Skeletal muscle tissue (tissue), 4 donors: Measurements from ENCODE around the gene TAF12. TPM values are rescaled to one million over a fixed set of nuclear protein-coding genes. Genes with fewer than 3 reads are reported as not detected.
"Not testable (repeated sequence)": the region's sequence is repeated elsewhere in the genome, so short reads cannot be mapped to it uniquely, and the experiment has no call there.

Source experiments
- H3K27ac ChIP-seq: one replicate; pipeline ENCODE4 v1.7.0; 2013; ENCODE audit warnings: mild to moderate bottlenecking, low read depth, low read length, inconsistent platforms
- H3K27me3 ChIP-seq, 3 donors: one replicate each; pipeline ENCODE4 v1.7.0; 2013; ENCODE audit warnings: low read length in 3 of 3; ENCODE audit not compliant: control insufficient read depth in 3 of 3, insufficient read depth in 3 of 3
- H3K36me3 ChIP-seq, 3 donors: one replicate each; pipeline ENCODE4 v1.7.0; 2013; ENCODE audit warnings: low read length in 3 of 3; ENCODE audit not compliant: control insufficient read depth in 3 of 3, insufficient read depth in 3 of 3
- H3K4me1 ChIP-seq, 3 donors: one replicate each; pipeline ENCODE4 v1.7.0; 2013; ENCODE audit warnings: low read length in 3 of 3, mild to moderate bottlenecking in 3 of 3; ENCODE audit not compliant: control insufficient read depth in 3 of 3, insufficient read depth in 3 of 3
- H3K4me3 ChIP-seq, 3 donors: one replicate each; pipeline ENCODE4 v1.7.0; 2013; ENCODE audit warnings: low read length in 3 of 3
- H3K9ac ChIP-seq, 3 donors: one replicate each; pipeline ENCODE4 v1.7.0; 2013; ENCODE audit warnings: low read length in 3 of 3, mild to moderate bottlenecking in 3 of 3, moderate library complexity in 2 of 3, low read depth in 1 of 3
- H3K9me3 ChIP-seq, 3 donors: one replicate each; pipeline ENCODE4 v1.7.0; 2013; ENCODE audit warnings: low read length in 3 of 3; ENCODE audit not compliant: control insufficient read depth in 3 of 3
- total RNA-seq: library from RNA; depleted of rRNA; stranded (reverse); fragments of >200 nt; gene quantifications from one replicate; pipeline ENCODE4 v1.2.3, GENCODE V29; 2014
- donor health status: Osteomylitis.

TAF12 gene, protein sequence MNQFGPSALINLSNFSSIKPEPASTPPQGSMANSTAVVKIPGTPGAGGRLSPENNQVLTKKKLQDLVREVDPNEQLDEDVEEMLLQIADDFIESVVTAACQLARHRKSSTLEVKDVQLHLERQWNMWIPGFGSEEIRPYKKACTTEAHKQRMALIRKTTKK
- total RNA-seq = 32.9 TPM

DNA sequence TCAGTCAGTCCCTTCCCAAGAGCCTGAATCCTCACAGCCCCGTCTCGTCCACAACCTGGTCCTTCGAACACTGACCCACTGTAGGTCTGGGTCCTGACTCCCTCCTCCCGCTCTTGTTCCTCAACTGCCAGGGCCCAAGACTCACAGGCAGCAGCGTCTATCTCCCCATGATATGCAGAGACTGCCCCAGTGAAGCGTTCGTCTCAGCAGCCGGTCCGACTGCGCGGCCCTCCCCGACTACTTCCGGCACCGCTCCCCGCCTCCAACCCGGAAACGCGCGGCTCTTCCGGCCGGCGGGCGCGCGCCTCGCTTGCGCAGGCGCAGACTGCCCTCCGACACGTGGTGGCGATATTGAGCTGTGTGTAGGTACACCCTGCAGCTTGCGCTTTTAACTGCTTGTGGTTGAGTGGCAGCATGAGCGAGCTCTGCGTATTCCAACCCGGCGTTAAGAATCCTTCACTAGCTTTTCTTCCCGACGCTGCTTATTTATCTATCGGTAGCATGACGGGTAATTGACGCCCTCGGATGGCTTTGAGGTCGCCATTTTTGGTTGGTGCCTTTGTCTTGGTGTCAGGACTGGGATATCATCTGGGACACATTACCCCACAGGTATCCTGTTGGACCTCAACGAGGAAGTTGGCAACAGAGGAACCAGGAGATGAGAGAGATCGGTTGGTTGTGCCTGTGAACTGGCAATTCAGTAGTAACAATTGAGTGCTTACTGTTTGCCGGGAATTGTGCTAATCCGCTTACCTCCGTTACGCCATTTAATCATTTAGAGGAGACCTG lies at the start of gene TAF12:
Gene TAF12 (minus strand): TSS at position 221 of the 789 bp plus-strand sequence. CDS start 20,986 bp downstream, outside the sequence.
- Histone ChIP-seq H3K27me3 (no peaks in the 10 kb centered on the region), H3K27ac (peak within 1 kb of the TSS; percentile 85), H3K9me3 (no peaks in the 10 kb centered on the region), H3K4me3 (peak within 1 kb of the TSS; percentile 95 to 100 (median 99)), H3K4me1 (peaks cover 25 to 49% (median 26%) of the 10 kb centered on the region in 3 donors), H3K36me3 (no peaks in the 10 kb centered on the region), H3K9ac (peak within 1 kb of the TSS; percentile 99)

DNA sequence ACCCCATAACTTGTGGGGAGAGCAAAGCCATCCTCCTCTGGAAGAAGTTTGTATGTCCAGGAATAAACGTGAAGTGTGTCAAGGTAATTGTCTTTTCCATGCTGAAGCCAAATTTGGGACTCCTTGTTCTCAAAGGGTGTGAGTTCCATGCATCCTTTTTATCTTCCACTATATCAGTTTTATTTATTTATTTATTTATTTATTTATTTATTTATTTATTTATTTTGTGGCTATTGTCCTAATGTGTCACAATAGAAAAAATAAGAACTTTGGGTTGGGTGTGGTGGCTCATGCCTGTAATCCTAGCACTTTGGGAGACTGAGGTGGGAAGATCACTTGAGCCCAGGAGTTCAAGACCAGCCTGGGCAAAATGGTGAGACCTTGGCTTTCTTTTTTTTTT lies 48.8 kb upstream of the TAF12 start:
- not testable (repeated sequence) for H3K4me1 ChIP-seq, H3K9ac ChIP-seq, H3K27me3 ChIP-seq, H3K27ac ChIP-seq, H3K9me3 ChIP-seq, H3K4me3 ChIP-seq
- H3K36me3 ChIP-seq = peaks cover under 1 to 18% (median 11%) of the 10 kb centered on the region in 3 donors

DNA sequence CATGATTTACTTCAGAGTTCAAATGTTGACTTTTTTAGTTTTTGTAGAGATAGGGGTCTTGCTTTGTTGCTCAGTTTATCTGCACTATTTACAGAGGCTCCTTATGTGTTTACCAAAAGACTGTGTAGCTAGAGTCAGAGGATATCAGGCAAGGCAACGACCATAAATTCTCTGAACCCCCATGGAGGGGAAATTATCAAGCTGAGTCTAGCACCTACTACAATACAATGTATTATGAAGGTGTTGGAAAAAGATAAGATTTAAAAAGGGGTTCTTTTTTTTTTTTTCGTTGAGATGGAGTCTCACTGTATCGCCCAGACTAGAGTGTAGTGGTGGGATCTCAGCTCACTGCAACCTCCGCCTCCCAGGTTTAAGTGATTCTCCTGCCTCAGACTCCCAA lies 42.1 kb upstream of the TAF12 start:
- Histone ChIP-seq H3K9ac (no peak overlapping the region), H3K36me3 (peaks cover 6 to 17% (median 12%) of the 10 kb centered on the region in 3 donors), H3K4me3 (no peak overlapping the region), H3K27me3 (no peaks in the 10 kb centered on the region), H3K9me3 (no peaks in the 10 kb centered on the region), H3K4me1 (no peaks in the 10 kb centered on the region), H3K27ac (no peak overlapping the region)

DNA sequence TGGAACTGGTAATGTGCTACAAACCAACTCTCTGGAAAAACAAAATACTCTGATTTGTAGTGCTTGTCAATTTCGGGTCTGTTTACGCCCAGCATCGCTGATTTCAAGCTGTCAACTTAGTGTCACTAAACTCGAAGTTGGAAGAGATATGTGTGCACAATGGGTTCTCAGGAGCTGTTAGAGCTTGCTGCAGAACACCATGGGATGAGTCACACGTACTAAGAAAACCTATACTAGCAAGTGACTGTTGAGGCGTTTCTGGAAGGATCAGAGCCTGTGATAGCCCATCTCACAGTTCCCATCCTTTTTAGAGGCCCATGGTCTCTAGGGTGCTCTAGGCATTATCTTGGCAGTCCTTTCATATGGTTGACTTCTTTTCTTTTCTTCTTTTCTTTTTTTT lies 40.0 kb upstream of the TAF12 start:
- Histone ChIP-seq H3K36me3 (peaks cover 6 to 17% (median 12%) of the 10 kb centered on the region in 3 donors), H3K9ac (no peak overlapping the region), H3K27me3 (no peaks in the 10 kb centered on the region), H3K4me1 (no peaks in the 10 kb centered on the region), H3K27ac (no peak overlapping the region), H3K9me3 (no peaks in the 10 kb centered on the region), H3K4me3 (no peak overlapping the region)

DNA sequence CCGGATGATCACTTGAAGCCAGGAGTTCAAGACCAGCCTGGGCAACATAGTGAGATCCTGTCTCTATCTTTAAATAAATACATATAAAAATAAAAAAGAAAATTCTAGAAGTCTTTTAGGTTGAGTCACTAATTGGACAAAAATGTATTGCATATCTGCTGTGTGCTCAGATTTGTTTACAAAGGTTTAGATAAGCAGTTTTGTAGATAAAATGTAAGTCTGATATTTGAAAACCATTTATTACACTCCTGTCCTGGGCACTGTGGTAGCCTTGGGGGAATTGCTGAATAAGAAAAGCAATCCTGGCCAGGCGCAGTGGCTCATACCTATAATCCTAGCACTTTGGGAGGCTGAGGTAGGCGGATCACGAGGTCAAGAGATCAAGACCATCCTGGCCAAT lies 37.3 kb upstream of the TAF12 start:
- H3K4me3 ChIP-seq = no peak overlapping the region
- H3K27me3 ChIP-seq = no peaks in the 10 kb centered on the region
- H3K9me3 ChIP-seq = no peaks in the 10 kb centered on the region
- H3K27ac ChIP-seq = no peak overlapping the region
- peaks cover 0 to 4% (median 0%) of the 10 kb centered on the region in 3 donors for H3K4me1 ChIP-seq
- H3K36me3 ChIP-seq = peaks cover 4 to 12% (median 11%) of the 10 kb centered on the region in 3 donors
- no peak overlapping the region for H3K9ac ChIP-seq

DNA sequence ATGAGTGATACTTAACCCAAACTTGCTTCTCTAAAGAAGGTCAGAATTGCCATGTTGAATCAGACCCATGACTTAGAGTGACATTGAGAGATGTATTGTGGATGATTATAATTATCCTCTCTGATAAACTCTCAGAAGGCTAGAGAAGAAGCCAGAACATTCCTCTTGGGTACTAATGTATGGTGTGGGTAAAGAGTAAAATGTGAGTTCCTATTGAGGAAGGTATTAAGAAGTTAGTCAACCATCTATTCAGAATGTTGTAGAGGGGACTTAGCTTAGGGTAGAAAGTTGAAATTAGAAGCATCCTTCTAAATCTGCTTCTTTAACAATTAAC lies 33.0 kb upstream of the TAF12 start:
- Histone ChIP-seq H3K9ac (peak overlapping the region in 1 of 3 donors; percentile 19), H3K27me3 (no peaks in the 10 kb centered on the region), H3K4me1 (peaks cover 0 to 4% (median 0%) of the 10 kb centered on the region in 3 donors), H3K9me3 (no peaks in the 10 kb centered on the region), H3K27ac (peak overlapping the region; percentile 78), H3K4me3 (peak overlapping the region in 1 of 3 donors; percentile 30), H3K36me3 (no peaks in the 10 kb centered on the region)

DNA sequence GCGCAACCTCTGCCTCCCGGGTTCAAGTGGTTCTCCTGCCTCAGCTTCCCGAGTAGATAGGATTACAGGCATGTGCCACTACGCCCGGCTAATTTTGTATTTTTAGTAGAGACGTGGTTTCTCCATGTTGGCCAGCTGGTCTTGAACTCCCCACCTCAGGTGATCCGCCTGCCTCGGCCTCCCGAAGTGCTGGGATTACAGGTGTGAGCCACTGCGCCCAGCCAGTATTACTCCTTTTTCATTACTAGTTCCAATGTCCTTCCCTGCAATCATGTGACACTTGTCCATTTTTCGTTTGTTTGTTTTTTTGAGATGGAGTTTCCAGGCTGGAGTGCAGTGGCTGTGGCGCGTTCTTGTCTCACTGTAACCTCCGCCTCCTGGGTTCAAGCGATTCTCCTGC lies 30.1 kb upstream of the TAF12 start:
- peaks cover 6 to 12% (median 11%) of the 10 kb centered on the region in 3 donors for H3K4me1 ChIP-seq
- not testable (repeated sequence) for H3K36me3 ChIP-seq, H3K27me3 ChIP-seq, H3K27ac ChIP-seq, H3K9me3 ChIP-seq, H3K4me3 ChIP-seq, H3K9ac ChIP-seq

DNA sequence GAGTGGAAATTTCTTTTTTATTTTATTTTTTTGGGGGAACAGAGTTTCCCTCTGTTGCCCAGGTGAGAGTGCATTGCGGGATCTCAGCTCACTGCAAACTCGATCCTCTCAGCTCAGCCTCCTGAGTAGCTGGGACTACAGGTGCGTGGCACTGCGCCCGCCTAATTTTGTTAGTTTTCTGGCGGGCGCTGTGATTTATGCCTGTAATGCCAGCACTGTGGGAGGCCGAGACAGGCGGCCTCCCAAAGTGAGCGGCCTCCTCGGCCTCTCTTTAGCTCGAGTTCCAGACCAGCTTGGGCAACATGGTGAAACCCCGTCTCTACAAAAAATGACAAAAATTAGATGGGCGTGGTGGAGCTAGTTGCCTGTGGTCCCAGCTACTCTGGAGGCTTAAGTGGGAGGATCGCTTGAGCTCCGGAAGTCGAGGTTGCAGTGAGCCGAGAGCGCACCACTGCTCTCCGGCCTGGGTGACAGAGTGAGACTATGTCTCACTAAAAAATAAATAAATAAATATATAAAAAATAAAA lies 28.4 kb upstream of the TAF12 start:
- H3K27ac ChIP-seq = no peak overlapping the region
- no peak overlapping the region for H3K4me3 ChIP-seq
- H3K9me3 ChIP-seq = no peaks in the 10 kb centered on the region
- no peak overlapping the region for H3K9ac ChIP-seq
- no peaks in the 10 kb centered on the region for H3K36me3 ChIP-seq
- no peaks in the 10 kb centered on the region for H3K27me3 ChIP-seq
- peaks cover 7 to 13% (median 11%) of the 10 kb centered on the region in 3 donors for H3K4me1 ChIP-seq

DNA sequence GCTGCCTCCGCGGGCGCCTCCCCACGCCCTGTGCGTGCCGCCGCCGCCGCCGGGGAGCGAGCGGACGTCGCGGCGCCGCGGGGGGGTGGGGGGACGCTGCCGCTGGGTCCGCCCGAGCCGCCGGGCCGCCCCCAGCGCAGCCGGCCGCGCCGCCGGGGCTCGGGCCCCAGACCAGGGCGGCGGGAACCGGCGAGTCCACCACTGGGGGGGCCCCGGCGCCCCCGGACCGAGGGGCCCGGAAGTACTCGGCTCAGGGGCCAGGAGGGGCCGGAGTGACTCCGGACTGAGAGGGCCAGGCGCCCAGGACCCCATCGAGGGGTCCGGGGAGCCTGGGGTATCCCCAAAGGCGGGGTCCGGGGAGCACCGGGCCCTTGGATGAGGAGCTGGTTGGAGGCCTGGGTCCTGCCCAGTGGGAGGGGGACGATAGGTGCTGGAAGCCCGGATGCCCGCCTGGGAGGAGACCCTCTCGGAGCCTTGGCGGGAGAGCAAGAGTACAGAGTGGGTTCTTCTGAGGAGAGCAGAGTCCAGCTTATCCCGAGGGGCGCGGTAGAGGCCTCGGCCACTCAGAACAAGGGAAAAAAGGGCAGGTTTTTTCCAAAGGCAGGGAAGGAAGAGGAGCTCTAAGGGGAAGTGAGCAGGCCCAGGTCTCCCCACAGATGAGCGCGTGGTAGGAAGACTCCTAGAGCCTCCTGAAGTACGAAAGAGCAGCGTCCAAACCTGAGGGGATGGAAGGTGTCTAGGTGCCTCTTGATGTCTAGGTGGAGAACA lies 26.3 kb upstream of the TAF12 start:
- Histone ChIP-seq H3K27me3 (no peaks in the 10 kb centered on the region), H3K4me3 (peak overlapping the region; percentile 72 to 89 (median 84)), H3K27ac (peak overlapping the region; percentile 97), H3K4me1 (peaks cover 4 to 13% (median 11%) of the 10 kb centered on the region in 3 donors), H3K9ac (peak overlapping the region; percentile 80 to 98 (median 95)), H3K36me3 (no peaks in the 10 kb centered on the region), H3K9me3 (no peaks in the 10 kb centered on the region)
